SH-SY5Y (cell line): Measurements from ENCODE around the gene CCIN.

Experiments used
- GATA2 ChIP-seq: IDR thresholded peaks from 2 replicates; pipeline ENCODE4 v1.6.1; 2011; ENCODE audit warnings: mild to moderate bottlenecking, low read depth, low read length
- GATA3 ChIP-seq: IDR thresholded peaks from 2 replicates; pipeline ENCODE4 v1.6.1; 2011; ENCODE audit warnings: low read depth, mild to moderate bottlenecking, low read length, moderate library complexity

DNA sequence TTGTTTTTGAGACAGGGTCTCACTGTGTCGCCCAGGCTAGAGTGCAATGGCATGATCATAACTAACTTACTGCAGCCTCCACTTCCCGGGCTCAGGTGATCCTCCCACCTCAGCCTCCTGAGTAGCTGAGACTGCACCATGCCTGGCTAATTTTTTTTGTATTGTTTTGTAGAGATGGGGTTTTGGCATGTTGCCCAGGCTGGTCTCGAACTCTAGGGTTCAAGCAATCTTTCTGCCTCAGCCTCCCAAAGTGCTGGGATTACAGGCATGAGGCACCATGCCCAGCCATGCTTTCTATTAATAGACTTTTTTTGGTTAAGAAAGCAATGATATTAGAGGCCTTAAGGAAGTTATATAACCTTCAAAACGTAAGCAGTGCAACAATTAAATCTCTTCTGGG, 44.8 kb downstream of the CCIN start:
- TF ChIP-seq GATA3 (no peak), GATA2 (no peak)
